Measurements from ENCODE around the gene FAM236B. TPM values are rescaled to one million over a fixed set of nuclear protein-coding genes. Genes with fewer than 3 reads are reported as not detected.
A peak's percentile ranks its signal among the peaks of the same experiment; 100 is the strongest.
"Not testable (repeated sequence)": the region's sequence is repeated elsewhere in the genome, so short reads cannot be mapped to it uniquely, and the experiment has no call there.

Gene FAM236B
- total RNA-seq (2014; rRNA removed; shearing (Covaris generic)): not detected in 2 replicates
- polyA plus RNA-seq (2016; fragmentation: Nextera tagmentation; extraction: Ambion mirVana): not detected in 2 replicates
- long read RNA-seq: 0 reads

GRCh38 chrX:72782560-72782959, at the start of gene FAM236B:
Gene FAM236B (minus strand): TSS chrX:72782660. CDS start chrX:72782560, 100 bp downstream.
- not testable (repeated sequence) for H3K36me3 ChIP-seq (ENCODE audit: insufficient read depth); H3K4me1 Mint-ChIP-seq; H3K9me2 ChIP-seq (ENCODE audit: insufficient read depth); H3K27ac Mint-ChIP-seq; H3K27me3 ChIP-seq (ENCODE audit: insufficient read depth); H3K4me2 ChIP-seq; DNase-seq (ENCODE audit: low spot score); H3K4me1 ChIP-seq (ENCODE audit: insufficient read depth); H3K79me2 ChIP-seq (replicated peaks; ENCODE audit: insufficient read depth); ATAC-seq; H3K36me3 Mint-ChIP-seq (ENCODE audit: low read depth); H4K20me1 ChIP-seq (replicated peaks; ENCODE audit: insufficient read depth); H2AFZ ChIP-seq; H3K4me3 ChIP-seq; H3K27me3 Mint-ChIP-seq (ENCODE audit: insufficient read depth, low read depth, poor library complexity); H3K27ac ChIP-seq (ENCODE audit: low read depth); H3K4me3 Mint-ChIP-seq; H3K9me3 Mint-ChIP-seq; H3F3A ChIP-seq (replicated peaks; ENCODE audit: low read depth)

DNA sequence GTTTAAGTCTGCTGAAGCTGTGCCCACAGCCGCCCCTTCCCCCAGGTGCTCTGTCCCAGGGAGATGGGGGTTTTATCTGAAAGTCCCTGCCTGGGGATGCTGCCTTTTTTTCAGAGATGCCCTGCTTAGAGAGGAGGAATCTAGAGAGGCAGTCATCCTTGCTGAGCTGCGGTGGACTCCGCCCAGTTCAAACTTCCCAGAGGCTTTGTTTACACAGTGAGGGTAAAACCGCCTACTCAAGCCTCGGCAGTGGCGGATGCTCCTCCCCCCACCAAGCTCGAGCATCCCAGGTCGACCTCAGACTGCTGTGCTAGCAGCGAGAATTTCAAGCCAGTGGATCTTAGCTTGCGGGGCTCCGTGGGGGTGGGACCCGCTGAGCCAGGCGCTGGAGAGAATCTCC, 48.2 kb upstream of the FAM236B start:
- not testable (repeated sequence) for H3K36me3 Mint-ChIP-seq (ENCODE audit: low read depth)
- ATAC-seq: peak; percentile 85

GRCh38 chrX:72808110-72808509, 25.6 kb upstream of the FAM236B start, which contains the start of gene FAM236D:
Gene FAM236D (minus strand): TSS chrX:72808210. CDS start chrX:72808110, 100 bp downstream.
- H3K4me3 ChIP-seq; ATAC-seq; H3K36me3 Mint-ChIP-seq (ENCODE audit: low read depth); H3K4me2 ChIP-seq; H3K4me1 ChIP-seq (ENCODE audit: insufficient read depth); H3K4me3 Mint-ChIP-seq; DNase-seq (ENCODE audit: low spot score); H2AFZ ChIP-seq; H3K27ac ChIP-seq (ENCODE audit: low read depth); H3K36me3 ChIP-seq (ENCODE audit: insufficient read depth); H3K9me2 ChIP-seq (ENCODE audit: insufficient read depth); H3K27me3 Mint-ChIP-seq (ENCODE audit: insufficient read depth, low read depth, poor library complexity); H3K9me3 Mint-ChIP-seq; H4K20me1 ChIP-seq (replicated peaks; ENCODE audit: insufficient read depth); H3K27me3 ChIP-seq (ENCODE audit: insufficient read depth); H3F3A ChIP-seq (replicated peaks; ENCODE audit: low read depth); H3K27ac Mint-ChIP-seq; H3K79me2 ChIP-seq (replicated peaks; ENCODE audit: insufficient read depth); H3K4me1 Mint-ChIP-seq: not testable (repeated sequence)

More for the DNA sequence above, 48.2 kb upstream of the FAM236B start:
- H3F3A ChIP-seq (replicated peaks; ENCODE audit: low read depth); H3K4me1 ChIP-seq (ENCODE audit: insufficient read depth); DNase-seq (ENCODE audit: low spot score); H3K9me3 Mint-ChIP-seq; H3K79me2 ChIP-seq (replicated peaks; ENCODE audit: insufficient read depth); H3K27ac ChIP-seq (ENCODE audit: low read depth); H4K20me1 ChIP-seq (replicated peaks; ENCODE audit: insufficient read depth); H3K27me3 Mint-ChIP-seq (ENCODE audit: insufficient read depth, low read depth, poor library complexity); H3K4me3 ChIP-seq; H3K9me2 ChIP-seq (ENCODE audit: insufficient read depth); H3K4me2 ChIP-seq; H3K27me3 ChIP-seq (ENCODE audit: insufficient read depth); H3K4me1 Mint-ChIP-seq; H3K36me3 ChIP-seq (ENCODE audit: insufficient read depth); H3K27ac Mint-ChIP-seq; H3K4me3 Mint-ChIP-seq; H2AFZ ChIP-seq: not testable (repeated sequence)

DNA sequence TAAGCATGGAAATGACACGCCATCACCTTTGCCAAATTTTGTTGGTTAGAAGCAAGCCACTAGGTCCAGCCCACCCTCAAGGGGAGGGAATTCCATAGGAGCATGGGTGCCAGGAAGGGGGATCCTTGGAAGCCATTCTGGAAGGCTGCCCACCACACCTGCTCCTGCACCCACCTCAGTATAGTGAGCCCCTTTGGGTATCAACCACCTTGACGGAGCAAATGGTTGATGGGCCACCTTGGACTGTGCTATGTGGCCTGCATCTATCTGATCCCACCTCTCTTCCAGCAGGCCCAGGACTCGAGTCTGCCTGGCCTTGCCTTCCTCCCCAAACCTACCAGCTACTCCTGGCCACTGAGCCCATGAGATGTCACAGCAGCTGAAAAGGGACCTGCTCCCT, 7.9 kb upstream of the FAM236B start:
- H3K4me1 Mint-ChIP-seq; H3K4me1 ChIP-seq (ENCODE audit: insufficient read depth); DNase-seq (ENCODE audit: low spot score); H3K27ac ChIP-seq (ENCODE audit: low read depth); H3K27me3 ChIP-seq (ENCODE audit: insufficient read depth); H3F3A ChIP-seq (replicated peaks; ENCODE audit: low read depth); H2AFZ ChIP-seq; H4K20me1 ChIP-seq (replicated peaks; ENCODE audit: insufficient read depth); H3K9me3 Mint-ChIP-seq; ATAC-seq; H3K9me2 ChIP-seq (ENCODE audit: insufficient read depth); H3K36me3 ChIP-seq (ENCODE audit: insufficient read depth); H3K27ac Mint-ChIP-seq; H3K36me3 Mint-ChIP-seq (ENCODE audit: low read depth); H3K79me2 ChIP-seq (replicated peaks; ENCODE audit: insufficient read depth); H3K4me2 ChIP-seq; H3K4me3 Mint-ChIP-seq; H3K4me3 ChIP-seq; H3K27me3 Mint-ChIP-seq (ENCODE audit: insufficient read depth, low read depth, poor library complexity): not testable (repeated sequence)

- H4K20me1 ChIP-seq (replicated peaks; ENCODE audit: insufficient read depth); H3K36me3 ChIP-seq (ENCODE audit: insufficient read depth); H3K4me3 ChIP-seq; H3K27me3 ChIP-seq (ENCODE audit: insufficient read depth); H3K9me2 ChIP-seq (ENCODE audit: insufficient read depth); H3K4me2 ChIP-seq; H3K4me1 ChIP-seq (ENCODE audit: insufficient read depth); H3K79me2 ChIP-seq (replicated peaks; ENCODE audit: insufficient read depth); H2AFZ ChIP-seq; H3K36me3 Mint-ChIP-seq (ENCODE audit: low read depth); H3F3A ChIP-seq (replicated peaks; ENCODE audit: low read depth); H3K27me3 Mint-ChIP-seq (ENCODE audit: insufficient read depth, low read depth, poor library complexity); H3K4me1 Mint-ChIP-seq; H3K27ac ChIP-seq (ENCODE audit: low read depth); H3K4me3 Mint-ChIP-seq; DNase-seq (ENCODE audit: low spot score); ATAC-seq; H3K27ac Mint-ChIP-seq; H3K9me3 Mint-ChIP-seq: not testable (repeated sequence)
These were observed 5.7 kb upstream of the FAM236B start for GRCh38 chrX:72788142-72788541.

- not testable (repeated sequence) for H3K79me2 ChIP-seq (replicated peaks; ENCODE audit: insufficient read depth); H3K27me3 Mint-ChIP-seq (ENCODE audit: insufficient read depth, low read depth, poor library complexity); H3K4me1 Mint-ChIP-seq; H3K4me1 ChIP-seq (ENCODE audit: insufficient read depth); H3K4me3 Mint-ChIP-seq; H3K27ac ChIP-seq (ENCODE audit: low read depth); H3K9me3 Mint-ChIP-seq; H3K27ac Mint-ChIP-seq; H2AFZ ChIP-seq; H3K9me2 ChIP-seq (ENCODE audit: insufficient read depth); H3K4me3 ChIP-seq; H3K27me3 ChIP-seq (ENCODE audit: insufficient read depth); H3F3A ChIP-seq (replicated peaks; ENCODE audit: low read depth); H3K4me2 ChIP-seq; H3K36me3 Mint-ChIP-seq (ENCODE audit: low read depth); H3K36me3 ChIP-seq (ENCODE audit: insufficient read depth); H4K20me1 ChIP-seq (replicated peaks; ENCODE audit: insufficient read depth); DNase-seq (ENCODE audit: low spot score)
- ATAC-seq: peak; percentile 68
These were observed 1.5 kb upstream of the FAM236B start for GRCh38 chrX:72783964-72784363.

GRCh38 chrX:72783365-72783936, 991 bp upstream of the FAM236B start:
- H3F3A ChIP-seq (replicated peaks; ENCODE audit: low read depth); ATAC-seq; DNase-seq (ENCODE audit: low spot score); H3K79me2 ChIP-seq (replicated peaks; ENCODE audit: insufficient read depth); H3K4me3 Mint-ChIP-seq; H4K20me1 ChIP-seq (replicated peaks; ENCODE audit: insufficient read depth); H2AFZ ChIP-seq; H3K36me3 ChIP-seq (ENCODE audit: insufficient read depth); H3K36me3 Mint-ChIP-seq (ENCODE audit: low read depth); H3K27me3 Mint-ChIP-seq (ENCODE audit: insufficient read depth, low read depth, poor library complexity); H3K4me2 ChIP-seq; H3K27me3 ChIP-seq (ENCODE audit: insufficient read depth); H3K27ac Mint-ChIP-seq; H3K27ac ChIP-seq (ENCODE audit: low read depth); H3K4me1 Mint-ChIP-seq; H3K4me3 ChIP-seq; H3K4me1 ChIP-seq (ENCODE audit: insufficient read depth); H3K9me3 Mint-ChIP-seq; H3K9me2 ChIP-seq (ENCODE audit: insufficient read depth): not testable (repeated sequence)

Measured in GM23338 (cell line).